ENCODE results near the gene PDK4. TPM values are rescaled to one million over a fixed set of nuclear protein-coding genes. Genes with fewer than 3 reads are reported as not detected.
"Not testable (repeated sequence)": the region's sequence is repeated elsewhere in the genome, so short reads cannot be mapped to it uniquely, and the experiment has no call there.

The PDK4 gene
- total RNA-seq, 1 donor from 2014 or later = 0.34 TPM

GRCh38 chr7:95604397-95604796 is 8.1 kb upstream of the PDK4 start:
- not testable (repeated sequence) for H3K4me3 Mint-ChIP-seq (ENCODE audit: unreplicated experiment); H3K27me3 Mint-ChIP-seq (ENCODE audit: low read depth, unreplicated experiment)

DNA sequence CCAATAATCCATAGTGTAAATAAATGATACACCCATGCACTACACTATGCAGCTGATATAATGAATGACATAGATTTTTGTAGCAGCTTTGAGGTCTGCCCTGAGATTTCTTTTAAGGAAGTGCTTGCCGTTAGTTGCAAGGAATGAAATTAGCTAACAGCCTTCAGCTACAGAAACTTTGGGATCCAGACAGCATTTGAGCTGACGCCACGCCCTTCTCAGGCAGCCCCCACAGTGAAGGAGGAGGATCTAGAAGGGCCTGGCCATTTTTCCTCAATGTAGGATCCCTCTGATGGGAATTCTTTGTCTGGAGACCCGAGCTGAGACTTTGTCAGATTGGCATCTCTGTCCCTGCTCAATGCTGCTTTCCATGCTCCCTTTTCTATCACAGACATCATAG is 6.1 kb upstream of the PDK4 start:
- H3K4me1 Mint-ChIP-seq (ENCODE audit: low read depth, unreplicated experiment) = peaks cover 7% of the 10 kb centered on the region
- no peaks in the 10 kb centered on the region for H3K36me3 ChIP-seq (ENCODE audit: insufficient read depth, low read length)
- H3K4me2 ChIP-seq (ENCODE audit: low read length) = no peak overlapping the region
- peaks cover 2% of the 10 kb centered on the region for H3K36me3 Mint-ChIP-seq (ENCODE audit: low read depth, unreplicated experiment)
- no peak overlapping the region for H3K4me3 ChIP-seq (ENCODE audit: insufficient read depth, low read depth, low read length)
- H4K20me1 ChIP-seq (ENCODE audit: insufficient read depth, low read length) = no peaks in the 10 kb centered on the region
- H3K27me3 ChIP-seq (ENCODE audit: insufficient read depth, low read length) = no peaks in the 10 kb centered on the region
- DNase-seq (ENCODE audit: low read depth) (no peak), FAIRE-seq (no peak)
- no peak for TF ChIP-seq EZH2 (IDR thresholded peaks at IDR 0.05; ENCODE audit: insufficient read depth, low read length)
- no peak for TF ChIP-seq CTCF (IDR thresholded peaks at IDR 0.05; ENCODE audit: insufficient read depth, low read depth, low read length)
- H2AFZ ChIP-seq (ENCODE audit: low read depth, low read length) = no peak overlapping the region
- no peaks in the 10 kb centered on the region for H3K9me3 ChIP-seq (ENCODE audit: insufficient read depth, low read depth, low read length)
- H3K27ac Mint-ChIP-seq (ENCODE audit: unreplicated experiment) = no peak overlapping the region
- peaks cover 8% of the 10 kb centered on the region for H3K27me3 Mint-ChIP-seq (ENCODE audit: low read depth, unreplicated experiment)
- no peaks in the 10 kb centered on the region for H3K79me2 ChIP-seq (ENCODE audit: insufficient read depth, low read length)
- H3K27ac ChIP-seq (ENCODE audit: low read depth, low read length) = no peak overlapping the region
- no peaks in the 10 kb centered on the region for H3K4me1 ChIP-seq (ENCODE audit: insufficient read depth, low read length)
- no peak overlapping the region for H3K4me3 Mint-ChIP-seq (ENCODE audit: unreplicated experiment)
- no peaks in the 10 kb centered on the region for H3K9me3 Mint-ChIP-seq (ENCODE audit: unreplicated experiment)
- no peak overlapping the region for H3K9ac ChIP-seq (ENCODE audit: low read length)

More at GRCh38 chr7:95604397-95604796, 8.1 kb upstream of the PDK4 start:
- not testable (repeated sequence) for H3K9ac ChIP-seq (ENCODE audit: low read length); H3K79me2 ChIP-seq (ENCODE audit: insufficient read depth, low read length); H3K27ac ChIP-seq (ENCODE audit: low read depth, low read length); H3K4me2 ChIP-seq (ENCODE audit: low read length); H3K4me1 ChIP-seq (ENCODE audit: insufficient read depth, low read length); DNase-seq (ENCODE audit: low read depth); H4K20me1 ChIP-seq (ENCODE audit: insufficient read depth, low read length); H3K9me3 ChIP-seq (ENCODE audit: insufficient read depth, low read depth, low read length); H3K27ac Mint-ChIP-seq (ENCODE audit: unreplicated experiment); H2AFZ ChIP-seq (ENCODE audit: low read depth, low read length); H3K36me3 Mint-ChIP-seq (ENCODE audit: low read depth, unreplicated experiment); H3K9me3 Mint-ChIP-seq (ENCODE audit: unreplicated experiment); H3K27me3 ChIP-seq (ENCODE audit: insufficient read depth, low read length); H3K4me3 ChIP-seq (ENCODE audit: insufficient read depth, low read depth, low read length); H3K36me3 ChIP-seq (ENCODE audit: insufficient read depth, low read length); FAIRE-seq
- peaks cover 26% of the 10 kb centered on the region for H3K4me1 Mint-ChIP-seq (ENCODE audit: low read depth, unreplicated experiment)

DNA sequence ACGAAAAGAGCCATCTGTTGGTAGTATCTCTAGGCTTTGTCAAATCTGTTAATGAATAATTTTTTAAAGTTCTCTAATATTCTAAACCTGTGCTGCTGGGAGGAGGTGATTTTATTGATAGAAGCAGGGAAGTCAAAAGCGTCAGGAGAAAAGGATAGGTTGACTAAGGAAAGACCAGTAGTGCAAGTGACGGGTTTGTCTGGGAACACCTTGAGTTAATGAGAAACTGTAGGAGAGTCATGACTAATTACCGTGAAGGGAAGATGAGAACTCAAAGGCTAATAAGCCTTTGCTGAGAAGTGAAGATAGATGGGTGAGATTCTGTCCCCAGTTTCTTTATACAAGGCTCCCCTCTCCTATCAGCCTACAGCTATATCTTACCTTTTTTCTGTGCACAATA is 5.0 kb upstream of the PDK4 start:
- Histone ChIP-seq H3K4me3 (ENCODE audit: insufficient read depth, low read depth, low read length) (no peak overlapping the region), H3K4me2 (ENCODE audit: low read length) (no peak overlapping the region), H4K20me1 (ENCODE audit: insufficient read depth, low read length) (no peaks in the 10 kb centered on the region), H3K27ac (ENCODE audit: low read depth, low read length) (no peak overlapping the region), H3K27me3 (ENCODE audit: insufficient read depth, low read length) (no peaks in the 10 kb centered on the region), H2AFZ (ENCODE audit: low read depth, low read length) (no peak overlapping the region), H3K9ac (ENCODE audit: low read length) (no peak overlapping the region), H3K36me3 (ENCODE audit: insufficient read depth, low read length) (no peaks in the 10 kb centered on the region), H3K9me3 (ENCODE audit: insufficient read depth, low read depth, low read length) (no peaks in the 10 kb centered on the region), H3K4me1 (ENCODE audit: insufficient read depth, low read length) (peaks cover 5% of the 10 kb centered on the region), H3K79me2 (ENCODE audit: insufficient read depth, low read length) (no peaks in the 10 kb centered on the region)
- Mint-ChIP-seq H3K4me3 (ENCODE audit: unreplicated experiment) (no peak overlapping the region), H3K27me3 (ENCODE audit: low read depth, unreplicated experiment) (peaks cover 11% of the 10 kb centered on the region), H3K4me1 (ENCODE audit: low read depth, unreplicated experiment) (no peaks in the 10 kb centered on the region), H3K36me3 (ENCODE audit: low read depth, unreplicated experiment) (peaks cover 2% of the 10 kb centered on the region), H3K9me3 (ENCODE audit: unreplicated experiment) (no peaks in the 10 kb centered on the region), H3K27ac (ENCODE audit: unreplicated experiment) (no peak overlapping the region)
- DNase-seq (ENCODE audit: low read depth) (no peak), FAIRE-seq (no peak)
- TF ChIP-seq EZH2 (IDR thresholded peaks at IDR 0.05; ENCODE audit: insufficient read depth, low read length) (no peak), CTCF (IDR thresholded peaks at IDR 0.05; ENCODE audit: insufficient read depth, low read depth, low read length) (no peak)
